Measurements from ENCODE around the gene SH3BP2. TPM values are rescaled to one million over a fixed set of nuclear protein-coding genes. Genes with fewer than 3 reads are reported as not detected.
A peak's percentile ranks its signal among the peaks of the same experiment; 100 is the strongest.

Gene SH3BP2
- total RNA-seq, 6 donors from 2014 or later, result 59.1 to 358 (median 103) TPM

DNA sequence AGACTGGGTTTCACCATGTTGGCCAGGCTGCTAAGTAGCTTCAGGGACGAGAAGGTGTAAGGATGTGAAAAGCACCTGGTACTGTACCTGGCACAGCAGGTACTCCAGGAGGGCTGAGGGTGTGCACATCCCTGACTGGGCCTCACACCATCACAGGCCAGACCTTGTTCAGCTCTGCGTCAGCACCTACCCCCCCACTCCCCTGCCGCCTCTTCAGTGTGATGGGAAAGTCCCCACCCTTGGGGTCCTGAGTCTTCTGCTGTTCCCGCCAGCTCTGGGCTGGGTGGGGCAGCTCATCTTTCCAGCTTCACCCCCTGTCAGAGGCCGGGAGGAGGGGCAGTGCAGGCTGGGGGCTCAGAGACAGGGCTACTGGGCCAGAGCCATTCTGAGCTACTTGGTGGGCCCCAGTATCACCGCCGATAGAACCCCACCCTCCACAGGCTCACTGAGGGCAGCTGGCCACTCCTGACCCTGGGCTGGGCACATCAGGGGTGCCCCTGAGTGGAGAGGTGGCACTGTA lies 6.7 kb upstream of the SH3BP2 start:
- H3K4me3 ChIP-seq, result no peak overlapping the region
- H3K4me1 ChIP-seq, result peaks cover 17 to 34% (median 25%) of the 10 kb centered on the region in 4 donors
- WGBS, 2 donors, result 91 to 97% methylated on average over 5 to 7 of the region's 7 CpGs
- H3K9me3 ChIP-seq, result no peaks in the 10 kb centered on the region
- TF ChIP-seq POLR2AphosphoS5 (IDR thresholded peaks at IDR 0.05) (no peak), EP300 (IDR thresholded peaks at IDR 0.05) (no peak), POLR2A (IDR thresholded peaks at IDR 0.05) (no peak), CTCF (IDR thresholded peaks at IDR 0.05) (no peak)
- peak overlapping the region in 3 of 4 donors; percentile 48 to 85 (median 69) for H3K27ac ChIP-seq
- DNase-seq (no peak), ATAC-seq (ENCODE audit: low FRiP score in 2 of 2) (no peak)
- no peaks in the 10 kb centered on the region for H3K27me3 ChIP-seq
- H3K36me3 ChIP-seq, result no peaks in the 10 kb centered on the region

DNA sequence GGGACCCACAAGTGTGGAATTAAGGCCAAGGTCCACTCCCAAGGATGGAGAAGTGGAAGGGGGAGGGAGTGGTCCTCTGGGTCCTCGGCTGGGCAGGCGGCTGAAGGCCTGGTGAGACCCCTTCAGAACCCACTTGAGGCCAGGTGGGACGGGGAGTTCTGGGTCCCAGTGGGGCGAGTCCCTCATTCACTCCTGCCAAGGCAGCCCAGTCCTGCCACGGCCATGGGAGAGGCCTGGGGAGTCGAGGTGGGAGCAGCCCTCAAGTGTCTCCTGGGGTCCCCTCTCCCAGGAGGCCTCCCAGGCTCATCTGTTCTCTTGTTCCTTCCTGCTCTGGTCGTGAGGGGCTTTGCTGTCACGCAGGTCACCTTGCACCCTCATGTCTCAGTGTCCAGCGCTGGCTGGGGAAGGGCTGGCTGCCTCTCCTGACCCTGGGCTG lies 6.1 kb upstream of the SH3BP2 start:
- Histone ChIP-seq H3K27ac (peak overlapping the region in 3 of 4 donors; percentile 48 to 85 (median 69)), H3K4me3 (no peak overlapping the region), H3K4me1 (peaks cover 23 to 40% (median 28%) of the 10 kb centered on the region in 4 donors), H3K9me3 (no peaks in the 10 kb centered on the region), H3K36me3 (no peaks in the 10 kb centered on the region), H3K27me3 (no peaks in the 10 kb centered on the region)
- DNase-seq (peak in 1 of 2 donors; percentile 58), ATAC-seq (ENCODE audit: low FRiP score in 2 of 2) (no peak)
- TF ChIP-seq CTCF (IDR thresholded peaks at IDR 0.05) (no peak), EP300 (IDR thresholded peaks at IDR 0.05) (no peak), POLR2A (IDR thresholded peaks at IDR 0.05) (no peak), POLR2AphosphoS5 (IDR thresholded peaks at IDR 0.05) (no peak)
- 90% methylated on average over 2 to 9 of the region's 9 CpGs for WGBS, 2 donors

DNA sequence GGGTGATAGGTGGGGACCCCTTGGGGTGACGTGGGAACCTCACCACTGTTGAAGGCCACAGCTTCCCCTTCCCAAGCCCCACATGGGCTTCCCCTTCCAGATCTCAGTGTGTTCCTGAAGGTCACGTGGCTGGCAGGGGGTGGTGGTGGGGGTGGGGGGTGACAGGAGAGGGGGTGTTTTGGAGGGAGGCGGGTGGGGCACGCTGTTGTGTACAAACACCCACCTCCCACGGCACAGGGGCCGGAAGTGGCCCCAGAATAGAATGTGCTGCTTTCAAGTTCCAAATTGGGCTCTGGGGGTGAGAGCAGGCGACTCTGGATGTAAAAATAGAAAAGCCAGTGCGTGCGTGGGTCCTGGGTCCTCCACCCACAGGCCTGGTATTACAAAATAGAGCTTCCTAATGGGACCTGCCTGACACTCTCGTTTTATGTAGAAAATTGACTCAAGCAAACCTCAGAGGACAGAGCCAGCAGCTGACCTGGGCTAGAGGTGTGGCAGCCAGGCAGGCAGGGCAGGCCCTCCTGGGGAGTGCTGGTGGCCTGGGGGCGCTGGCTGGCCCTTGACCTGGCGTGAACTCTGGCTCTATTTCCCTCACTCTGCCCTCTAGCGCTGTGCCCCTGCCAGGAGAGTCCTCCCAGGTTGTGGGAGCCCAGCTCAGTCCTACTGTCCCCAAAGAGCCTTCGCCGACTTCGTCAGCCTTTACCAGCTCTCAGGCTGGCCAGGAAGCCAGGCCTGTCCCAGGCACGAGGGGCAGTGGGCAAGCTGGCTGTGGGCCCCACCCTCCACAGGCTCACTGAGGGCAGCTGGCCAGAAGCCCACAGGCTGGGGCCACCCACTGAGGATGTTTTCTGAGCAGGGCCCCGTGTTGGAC lies 5.4 kb upstream of the SH3BP2 start:
- Histone ChIP-seq H3K9me3 (no peaks in the 10 kb centered on the region), H3K4me1 (peaks cover 27 to 46% (median 34%) of the 10 kb centered on the region in 4 donors), H3K4me3 (no peak overlapping the region), H3K27ac (peak overlapping the region; percentile 54 to 85 (median 67)), H3K27me3 (no peaks in the 10 kb centered on the region), H3K36me3 (no peaks in the 10 kb centered on the region)
- 49 to 63% methylated on average over 11 to 18 of the region's 18 CpGs for WGBS, 2 donors
- DNase-seq (peak; percentile 72 to 73), ATAC-seq (ENCODE audit: low FRiP score in 2 of 2) (peak; percentile 5 to 50)
- TF ChIP-seq POLR2AphosphoS5 (IDR thresholded peaks at IDR 0.05), result peak in 1 of 2 donors; percentile 21
- TF ChIP-seq CTCF (IDR thresholded peaks at IDR 0.05), result no peak
- TF ChIP-seq EP300 (IDR thresholded peaks at IDR 0.05), result no peak
- no peak for TF ChIP-seq POLR2A (IDR thresholded peaks at IDR 0.05)

DNA sequence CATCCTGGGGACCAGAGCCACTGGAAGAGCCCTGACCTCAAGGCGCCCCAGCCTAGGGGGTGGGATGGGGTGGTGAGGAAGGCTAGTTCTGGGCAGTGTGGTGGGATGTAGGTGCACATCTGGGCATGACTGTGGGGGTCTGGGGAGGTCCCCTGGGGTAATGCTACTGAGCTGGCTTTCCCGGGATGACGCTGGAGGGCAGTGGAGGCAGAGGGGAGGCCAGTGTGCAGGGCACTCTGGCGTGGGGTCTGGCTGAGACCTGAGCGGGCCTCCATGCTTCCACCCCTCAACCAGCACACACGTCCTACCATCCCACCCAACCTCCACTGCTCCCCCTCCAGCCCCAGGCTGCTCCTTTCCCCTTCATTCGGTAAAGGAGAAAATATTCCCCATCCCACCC lies 4.8 kb upstream of the SH3BP2 start:
- Histone ChIP-seq H3K4me1 (peaks cover 29 to 53% (median 37%) of the 10 kb centered on the region in 4 donors), H3K4me3 (no peak overlapping the region), H3K9me3 (no peaks in the 10 kb centered on the region), H3K27ac (peak overlapping the region; percentile 54 to 85 (median 67)), H3K27me3 (no peaks in the 10 kb centered on the region), H3K36me3 (no peaks in the 10 kb centered on the region)
- ATAC-seq (ENCODE audit: low FRiP score in 2 of 2) (no peak), DNase-seq (no peak)
- WGBS, 2 donors, result 80 to 93% methylated on average over 6 to 7 of the region's 7 CpGs
- TF ChIP-seq POLR2AphosphoS5 (IDR thresholded peaks at IDR 0.05) (no peak), EP300 (IDR thresholded peaks at IDR 0.05) (no peak), CTCF (IDR thresholded peaks at IDR 0.05) (no peak), POLR2A (IDR thresholded peaks at IDR 0.05) (no peak)
